NCI-H146 treated with DMSO at 0.1 percent for 48 hours (cell line): Measurements from ENCODE around the gene MOB3C.
"Not testable (repeated sequence)": the region's sequence is repeated elsewhere in the genome, so short reads cannot be mapped to it uniquely, and the experiment has no call there.

Experiments used
- DNase-seq: peaks from one replicate; lab custom pipeline; 2025; ENCODE audit not compliant: unreplicated experiment; lab: John Stamatoyannopoulos, UW

The MOB3C gene

DNA sequence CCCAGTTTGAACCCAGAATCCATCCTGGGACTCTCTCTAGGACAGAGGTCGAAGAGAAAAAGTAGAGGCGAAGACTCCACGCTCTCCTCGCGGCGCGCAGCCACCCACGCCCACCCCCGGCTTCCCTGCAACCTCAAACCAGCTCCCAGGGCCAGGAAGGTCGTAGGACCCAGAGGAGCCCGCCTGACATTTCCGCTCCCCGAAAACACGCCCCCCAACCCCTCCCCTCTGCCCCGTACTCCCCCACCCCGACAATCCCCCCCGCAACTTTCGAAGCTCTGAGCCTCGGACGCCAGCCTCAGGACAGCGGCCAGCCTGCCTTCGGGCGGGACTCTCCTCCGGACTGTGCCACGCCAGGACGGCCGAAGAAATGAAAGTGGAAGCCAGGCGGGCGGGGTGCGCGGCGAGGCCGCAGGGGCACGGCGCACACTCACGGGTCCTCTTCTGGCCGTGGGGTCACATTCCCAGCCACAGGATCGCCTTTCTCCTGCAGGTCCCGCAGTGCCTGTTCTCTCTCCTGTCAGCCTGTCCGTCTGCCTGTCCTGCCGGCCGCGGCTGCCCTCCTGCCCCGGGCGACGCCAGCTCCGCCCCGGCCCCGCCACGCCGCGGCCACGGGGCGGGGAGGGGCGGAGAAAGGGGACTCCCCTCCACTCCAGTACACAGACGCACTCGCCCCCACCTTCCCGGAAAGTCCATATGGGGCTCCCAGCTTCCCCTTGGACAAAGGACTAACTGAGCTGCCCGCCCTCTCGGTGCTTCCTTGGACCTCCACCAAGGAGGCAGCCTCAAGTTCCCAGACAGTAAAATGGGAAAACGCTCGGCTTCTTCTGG lies at the start of gene MOB3C:
TSS of gene MOB3C (minus strand) at position 535 of the 831 bp plus-strand sequence. CDS start 3,490 bp downstream, outside the sequence.
- no peak for DNase-seq

GRCh38 chr1:46665983-46666382 lies 49.4 kb upstream of the MOB3C start:
- no peak for DNase-seq

DNA sequence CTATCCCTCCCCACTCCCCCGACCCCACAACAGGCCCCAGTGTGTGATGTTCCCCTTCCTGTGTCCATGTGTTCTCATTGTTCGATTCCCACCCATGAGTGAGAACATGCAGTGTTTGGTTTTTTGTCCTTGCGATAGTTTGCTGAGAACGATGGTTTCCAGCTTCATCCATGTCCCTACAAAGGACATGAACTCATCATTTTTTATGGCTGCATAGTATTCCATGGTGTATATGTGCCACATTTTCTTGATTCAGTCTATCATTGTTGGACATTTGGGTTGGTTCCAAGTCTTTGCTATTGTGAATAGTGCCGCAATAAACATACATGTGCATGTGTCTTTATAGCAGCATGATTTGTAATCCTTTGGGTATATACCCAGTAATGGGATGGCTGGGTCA lies 46.3 kb upstream of the MOB3C start:
- DNase-seq, result not testable (repeated sequence)

DNA sequence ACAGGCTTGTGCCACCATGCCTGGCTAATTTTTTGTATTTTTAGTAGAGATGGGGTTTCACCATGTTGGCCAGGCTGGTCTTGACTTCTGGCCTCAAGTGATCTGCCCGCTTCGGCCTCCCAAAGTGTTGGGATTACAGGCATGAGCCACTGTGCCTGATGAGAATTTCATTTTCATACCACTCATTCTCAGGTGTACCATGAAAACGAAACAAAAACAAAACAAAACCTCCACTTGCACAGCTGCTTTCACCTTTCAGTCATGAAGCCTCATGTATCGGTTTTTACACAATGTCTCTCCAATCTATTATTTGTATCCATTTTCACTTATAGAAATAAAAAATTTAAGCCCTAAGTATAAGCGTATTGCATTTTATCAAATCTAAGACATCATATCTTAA lies 43.5 kb upstream of the MOB3C start:
- DNase-seq, result not testable (repeated sequence)

GRCh38 chr1:46659307-46659870 lies 42.8 kb upstream of the MOB3C start:
- DNase-seq, result no peak

GRCh38 chr1:46657775-46658174 lies 41.2 kb upstream of the MOB3C start:
- no peak for DNase-seq

DNA sequence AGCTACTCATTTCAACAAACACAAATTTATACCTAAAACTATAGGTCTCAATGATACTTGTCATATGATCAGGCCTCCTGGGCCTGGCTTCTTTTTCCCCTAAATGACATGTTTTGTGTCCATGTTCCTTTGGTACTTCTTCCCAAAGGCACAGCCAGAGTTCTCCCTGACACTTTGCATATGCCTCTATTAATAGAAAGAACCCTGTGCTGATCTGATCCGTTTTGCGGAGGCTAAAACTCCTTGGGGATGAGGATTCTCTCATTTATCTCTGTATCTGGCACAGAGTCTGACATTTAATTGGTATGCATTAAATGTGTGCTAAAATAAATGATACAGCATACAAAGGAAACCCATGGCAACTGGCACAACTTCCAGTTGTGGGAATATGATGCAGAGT lies 40.0 kb upstream of the MOB3C start:
- no peak for DNase-seq

DNA sequence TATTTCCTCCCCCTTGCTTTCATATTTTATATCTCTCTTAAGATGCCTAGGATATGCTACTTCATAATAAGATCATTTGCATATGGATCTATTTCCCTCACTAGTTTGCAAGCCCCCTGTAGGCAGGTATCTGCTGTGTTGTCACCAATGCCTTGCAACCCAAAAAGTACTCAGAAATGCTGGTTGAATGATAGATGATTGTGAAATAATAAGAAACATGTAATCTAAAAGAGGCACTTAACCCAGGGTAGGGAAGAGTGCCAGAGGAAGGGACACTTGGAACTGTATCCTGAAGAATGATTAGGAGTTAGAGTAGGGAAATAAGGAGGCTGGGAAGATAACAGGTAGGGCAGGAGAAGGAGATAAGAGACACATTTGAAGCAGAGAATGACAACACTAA lies 39.2 kb upstream of the MOB3C start:
- DNase-seq, result no peak

- DNase-seq, result not testable (repeated sequence)
These were observed 38.1 kb upstream of the MOB3C start for GRCh38 chr1:46654698-46655097.

- DNase-seq, result no peak
These were observed 37.4 kb upstream of the MOB3C start for GRCh38 chr1:46654012-46654411.

DNA sequence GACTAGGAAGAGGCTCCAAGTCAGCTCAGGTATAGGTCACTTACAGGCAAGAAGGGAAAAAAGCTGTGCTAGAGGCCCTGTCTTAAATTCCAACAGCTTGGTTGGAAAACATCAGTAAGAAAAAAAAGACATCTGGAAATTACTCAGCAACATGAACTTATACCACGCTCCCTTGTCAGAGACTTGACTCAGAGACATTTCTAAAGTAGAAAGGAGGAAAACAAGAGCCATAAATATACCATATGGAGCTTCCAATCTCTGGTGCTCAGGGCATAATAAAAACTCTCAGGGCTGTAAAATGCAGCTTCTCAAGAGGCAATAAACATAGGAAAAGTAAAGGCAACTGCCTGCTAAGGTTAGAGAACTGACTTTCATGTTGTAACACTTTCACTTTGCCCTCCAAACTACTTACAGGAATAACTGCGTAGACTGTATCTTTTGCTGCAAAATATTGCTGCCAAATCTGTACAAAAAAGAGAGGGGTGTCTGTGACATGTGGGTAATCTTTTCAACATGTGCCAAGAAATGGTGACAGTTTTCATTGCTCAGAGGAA lies 36.9 kb upstream of the MOB3C start:
- DNase-seq, result no peak

- no peak for DNase-seq
These were observed 35.9 kb upstream of the MOB3C start for GRCh38 chr1:46652321-46653100.

DNA sequence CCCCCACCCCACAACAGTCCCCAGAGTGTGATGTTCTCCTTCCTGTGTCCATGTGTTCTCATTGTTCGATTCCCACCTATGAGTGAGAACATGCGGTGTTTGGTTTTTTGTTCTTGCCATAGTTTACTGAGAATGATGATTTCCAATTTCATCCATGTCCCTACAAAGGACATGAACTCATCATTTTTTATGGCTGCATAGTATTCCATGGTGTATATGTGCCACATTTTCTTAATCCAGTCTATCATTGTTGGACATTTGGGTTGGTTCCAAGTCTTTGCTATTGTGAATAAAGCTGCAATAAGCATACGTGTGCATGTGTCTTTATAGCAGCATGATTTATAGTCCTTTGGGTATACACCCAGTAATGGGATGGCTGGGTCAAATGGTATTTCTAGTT lies 34.5 kb upstream of the MOB3C start:
- not testable (repeated sequence) for DNase-seq

DNA sequence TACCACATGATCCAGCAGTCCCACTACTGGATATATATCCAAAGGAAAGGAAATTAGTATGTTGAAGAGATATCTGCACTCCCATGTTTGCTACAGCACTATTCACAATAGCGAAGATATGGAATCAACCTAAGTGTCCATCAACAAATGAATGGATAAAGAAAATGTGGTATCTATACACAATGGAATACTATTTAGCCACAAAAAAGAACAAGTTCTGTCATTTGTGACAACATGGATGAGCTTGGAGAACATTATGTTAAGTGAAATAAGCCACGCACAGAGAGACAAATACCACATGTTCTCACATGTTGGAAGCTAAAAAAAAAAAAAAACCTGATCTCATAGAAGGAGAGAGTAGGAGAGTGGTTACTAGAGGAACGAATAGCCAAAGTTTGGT lies 33.9 kb upstream of the MOB3C start:
- no peak for DNase-seq

DNA sequence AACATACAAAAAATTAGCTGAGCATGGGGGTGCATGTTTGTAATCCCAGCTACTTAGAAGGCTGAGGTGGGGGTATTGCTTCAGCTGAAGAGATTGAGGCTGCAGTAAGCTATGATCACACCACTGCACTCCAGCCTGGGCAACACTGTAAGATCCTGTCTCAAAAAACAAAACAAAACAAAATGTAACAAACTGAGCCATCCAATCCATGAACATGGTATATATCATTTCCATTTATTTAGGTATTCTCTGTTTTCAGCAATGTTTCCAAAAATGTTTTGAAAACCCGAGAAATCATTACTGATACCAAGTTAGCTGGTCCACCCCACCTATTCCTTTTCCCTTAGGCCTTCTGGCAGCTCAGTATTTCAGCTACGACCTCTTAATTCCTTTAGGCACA lies 33.2 kb upstream of the MOB3C start:
- no peak for DNase-seq

DNA sequence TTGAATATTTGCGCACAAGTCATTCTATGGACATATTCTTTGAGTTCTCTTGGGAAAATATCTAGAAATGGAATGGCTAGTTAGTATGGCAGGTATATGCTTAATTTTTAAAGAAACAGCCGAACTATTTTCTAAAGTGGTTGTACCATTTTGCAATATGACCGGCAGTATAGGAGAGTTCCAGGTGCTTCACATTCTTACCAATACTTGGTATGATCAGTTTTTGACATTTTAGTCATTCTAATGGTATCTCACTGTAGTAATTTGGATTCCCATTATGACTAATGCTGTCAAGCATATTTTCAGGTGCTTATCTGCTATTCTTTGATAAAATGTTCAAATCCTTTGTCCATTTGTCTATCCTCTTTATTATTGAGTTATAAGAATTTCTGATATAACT lies 31.0 kb upstream of the MOB3C start:
- no peak for DNase-seq

DNA sequence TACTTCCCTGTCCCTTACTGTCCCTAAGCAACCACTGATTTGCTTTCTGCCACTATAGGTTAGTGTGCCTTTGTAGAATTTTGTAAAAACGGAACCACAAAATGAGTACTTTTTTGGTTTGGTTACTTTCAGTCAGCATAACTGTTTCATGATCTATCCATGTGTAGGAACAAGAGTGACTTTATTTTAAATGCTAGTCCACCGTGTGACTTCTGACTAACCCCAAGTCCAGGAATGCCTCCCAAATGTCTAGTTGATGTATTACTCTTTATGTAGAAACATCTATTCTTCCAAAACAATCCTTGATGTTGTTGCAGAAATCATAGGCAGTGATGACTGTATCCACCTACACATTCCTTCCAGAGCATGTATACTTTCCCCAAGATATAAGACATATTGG lies 30.2 kb upstream of the MOB3C start:
- no peak for DNase-seq

DNA sequence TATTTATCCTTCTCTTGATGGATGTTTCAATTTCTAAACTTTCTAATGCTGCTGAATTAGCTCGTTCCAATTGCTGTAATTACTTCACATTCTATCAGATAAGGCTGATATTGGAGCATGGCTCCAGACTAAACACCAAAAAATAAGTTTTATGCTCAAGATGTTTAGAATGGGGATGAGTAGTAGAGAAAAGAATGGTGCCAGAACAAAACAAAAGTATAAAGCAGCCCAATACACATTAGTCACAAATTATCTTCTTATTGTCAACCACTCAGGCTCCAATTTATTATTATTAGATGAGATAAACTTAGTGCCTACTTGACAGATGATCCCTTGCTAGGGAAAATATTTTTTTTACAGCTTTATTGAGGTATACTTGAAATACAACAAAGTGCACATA lies 29.7 kb upstream of the MOB3C start:
- DNase-seq, result no peak

DNA sequence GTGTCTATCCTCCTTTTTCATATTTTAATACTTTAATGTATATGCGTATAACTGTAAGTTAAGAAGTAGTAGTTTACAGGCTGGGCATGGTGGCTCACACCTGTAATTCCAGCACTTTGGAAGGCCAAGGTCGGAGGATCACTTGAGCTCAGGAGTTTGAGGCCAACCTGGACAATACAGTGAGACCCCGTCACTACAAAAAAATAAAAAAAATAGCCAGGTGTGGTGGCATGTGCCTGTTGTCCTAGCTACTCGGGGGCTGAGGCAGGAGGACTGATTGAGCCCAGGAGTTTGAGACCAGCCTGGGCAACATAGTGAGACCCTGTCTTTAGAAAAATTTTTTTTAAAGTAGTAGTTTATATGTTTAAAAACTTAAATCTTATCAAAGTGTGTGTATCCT lies 29.2 kb upstream of the MOB3C start:
- no peak for DNase-seq

GRCh38 chr1:46643368-46643775 lies 26.8 kb upstream of the MOB3C start:
- peak; percentile 12 for DNase-seq

DNA sequence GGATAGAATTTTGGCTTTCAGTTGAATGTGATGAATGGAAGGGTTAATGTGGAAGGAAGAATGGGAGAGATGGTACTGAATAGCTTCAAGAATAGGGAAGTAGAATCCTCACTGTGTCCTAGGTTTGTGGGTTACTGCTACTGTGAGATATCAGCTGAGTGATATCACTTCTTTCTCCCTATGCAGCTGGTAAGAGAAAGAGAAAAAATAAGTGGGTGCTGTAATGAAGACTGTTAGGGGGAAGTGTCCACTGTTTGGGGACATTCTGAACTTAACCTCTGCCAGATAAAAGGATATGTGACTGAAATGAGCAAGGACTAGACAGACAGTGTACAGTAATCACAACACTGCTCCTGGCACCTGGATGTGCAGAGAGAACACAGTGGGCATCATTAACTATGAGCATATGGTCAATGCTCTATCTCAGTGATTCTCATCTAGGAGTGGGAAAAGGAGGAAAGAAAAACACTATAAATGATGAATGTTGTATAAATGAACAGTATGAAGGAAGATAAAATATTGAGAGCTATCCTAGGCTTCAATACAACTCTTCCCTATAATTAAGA lies 25.6 kb upstream of the MOB3C start:
- DNase-seq, result no peak
